Loucy (cell line): Measurements from ENCODE around the gene OR1K1.

Experiments
- H2AFZ ChIP-seq: fragments of 200-600 bp; sonication (generic); 2 replicates; pipeline ENCODE4 v1.6.0; 2016; ENCODE audit warnings: antibody characterized with exemption, mild to moderate bottlenecking, low read length, moderate library complexity
- H3F3A ChIP-seq: fragments of 200-600 bp; 2 replicates; pipeline ENCODE4 v1.6.0; 2016; ENCODE audit warnings: antibody characterized with exemption, low read depth, mild to moderate bottlenecking
- H3K27me3 ChIP-seq: fragments of 200-600 bp; sonication (generic); 2 replicates; pipeline ENCODE4 v1.6.1; 2014; ENCODE audit warnings: low read length, mild to moderate bottlenecking; ENCODE audit not compliant: insufficient read depth, poor library complexity, severe bottlenecking
- H3K36me3 ChIP-seq: fragments of 200-600 bp; sonication (generic); 2 replicates; pipeline ENCODE4 v1.6.1; 2016; ENCODE audit warnings: low read length; ENCODE audit not compliant: insufficient read depth
- H3K4me1 ChIP-seq: fragments of 200-600 bp; sonication (generic); 2 replicates; pipeline ENCODE4 v1.5.1; 2014; ENCODE audit warnings: low read length, mild to moderate bottlenecking; ENCODE audit not compliant: insufficient read depth, poor library complexity, severe bottlenecking
- H3K4me2 ChIP-seq: fragments of 200-600 bp; sonication (generic); 2 replicates; pipeline ENCODE4 v1.6.0; 2014; ENCODE audit warnings: antibody characterized with exemption, low read length, low read depth, mild to moderate bottlenecking; ENCODE audit not compliant: poor library complexity, severe bottlenecking
- H3K4me3 ChIP-seq: fragments of 200-600 bp; sonication (generic); 2 replicates; pipeline ENCODE4 v1.5.1; 2014; ENCODE audit warnings: low read length, mild to moderate bottlenecking, mixed read lengths; ENCODE audit not compliant: poor library complexity, severe bottlenecking
- H3K79me2 ChIP-seq: fragments of 200-600 bp; sonication (generic); 2 replicates; pipeline ENCODE4 v1.6.1; 2014; ENCODE audit warnings: low read length; ENCODE audit not compliant: insufficient read depth
- H3K9ac ChIP-seq: fragments of 200-600 bp; sonication (generic); 2 replicates; pipeline ENCODE4 v1.6.0; 2014; ENCODE audit warnings: mild to moderate bottlenecking, low read depth, low read length, moderate library complexity; ENCODE audit not compliant: poor library complexity, severe bottlenecking
- H3K9me2 ChIP-seq: fragments of 200-600 bp; sonication (generic); replicated peaks from 2 replicates; pipeline ENCODE4 v1.6.1; 2016; ENCODE audit warnings: low read depth, low read length, mixed read lengths
- H3K9me3 ChIP-seq: fragments of 200-600 bp; sonication (generic); 2 replicates; pipeline ENCODE4 v1.6.1; 2014; ENCODE audit warnings: mild to moderate bottlenecking, antibody characterized with exemption, low read length, low read depth; ENCODE audit not compliant: insufficient read depth
- H4K20me1 ChIP-seq: fragments of 200-600 bp; sonication (generic); 2 replicates; pipeline ENCODE4 v1.6.0; 2014; ENCODE audit warnings: antibody characterized with exemption, low read length, mild to moderate bottlenecking; ENCODE audit not compliant: insufficient read depth, poor library complexity, severe bottlenecking
- CTCF ChIP-seq: fragments of 200-600 bp; sonication (generic); conservative IDR thresholded peaks from 2 replicates; pipeline ENCODE4 v1.5.1; 2014; ENCODE audit warnings: mild to moderate bottlenecking, antibody characterized with exemption, low read length
- EZH2phosphoT487 ChIP-seq: fragments of 200-600 bp; IDR thresholded peaks from 2 replicates; pipeline ENCODE4 v1.6.1; 2018; ENCODE audit warnings: antibody characterized with exemption, mild to moderate bottlenecking, moderate library complexity, borderline replicate concordance

Gene OR1K1

GRCh38 chr9:122848256-122848943 is 48.5 kb downstream of the OR1K1 start:
- no peaks in the 10 kb centered on the region for H3K27me3 ChIP-seq
- H3F3A ChIP-seq, result peaks cover 2% of the 10 kb centered on the region; the same call in 1 of the 2 replicates
- no peaks in the 10 kb centered on the region for H3K9me3 ChIP-seq
- no peak for TF ChIP-seq CTCF
- TF ChIP-seq EZH2phosphoT487, result no peak
- no peak overlapping the region for H3K4me3 ChIP-seq
- H3K4me1 ChIP-seq, result peaks cover 47% of the 10 kb centered on the region
- no peaks in the 10 kb centered on the region for H4K20me1 ChIP-seq
- H3K9ac ChIP-seq, result no peak overlapping the region
- no peak overlapping the region for H3K4me2 ChIP-seq
- H3K9me2 ChIP-seq, result no peaks in the 10 kb centered on the region
- H3K79me2 ChIP-seq, result no peaks in the 10 kb centered on the region
- no peak overlapping the region for H2AFZ ChIP-seq
- peaks cover 25% of the 10 kb centered on the region; the same call in 1 of the 2 replicates for H3K36me3 ChIP-seq
